Right lobe of liver (tissue), 6 donors: ENCODE data around the gene BNIP2. TPM values are rescaled to one million over a fixed set of nuclear protein-coding genes. Genes with fewer than 3 reads are reported as not detected.

Source experiments
- ATAC-seq, 4 donors: fragments of 200-7000 bp; cut with Tn5 transposase; one replicate each; pipeline ENCODE4 v1.9.1; 2020; ENCODE audit warnings: mild to moderate bottlenecking in 4 of 4, moderate library complexity in 4 of 4
- DNase-seq, 3 donors: peaks; one replicate each; pipeline ENCODE4 v3.0.0-alpha.2; 2020
- H3K27ac ChIP-seq, 3 donors: fragments of 200-600 bp; one replicate each; pipeline ENCODE4 v1.8.0; 2022
- H3K27me3 ChIP-seq, 2 donors: fragments of 200-600 bp; one replicate each; pipeline ENCODE4 v1.8.0; 2022
- H3K36me3 ChIP-seq, 4 donors: fragments of 200-600 bp; sonication (generic) in 1 of 4; one replicate each; pipeline versions ENCODE4 v1.5.1 to v1.8.0; 2017 to 2022; ENCODE audit warnings: control low read depth in 1 of 4
- H3K4me1 ChIP-seq, 4 donors: fragments of 200-600 bp; sonication (generic) in 1 of 4; one replicate each; pipeline versions ENCODE4 v1.5.1 to v1.8.0; 2017 to 2022; ENCODE audit warnings: control low read depth in 1 of 4
- H3K4me3 ChIP-seq, 3 donors: fragments of 200-600 bp; one replicate each; pipeline ENCODE4 v1.8.0; 2022
- H3K9me3 ChIP-seq, 4 donors: fragments of 200-600 bp; sonication (generic) in 1 of 4; one replicate each; pipeline versions ENCODE4 v1.5.1 to v1.8.0; 2017 to 2022; ENCODE audit warnings: control low read depth in 1 of 4
- POLR2A ChIP-seq: fragments of 450-650 bp; IDR thresholded peaks from one replicate; pipeline ENCODE4 v1.6.1; 2017; ENCODE audit warnings: antibody characterized with exemption, mild to moderate bottlenecking
- WGBS: methylation state at CpG from one replicate; pipeline ENCODE4 v1.1.6; 2018; ENCODE audit warnings: low coverage, low lambda C conversion rate; ENCODE audit not compliant: insufficient coverage; ENCODE audit errors: missing lambda C conversion rate; 5-methylcytosine and 5-hydroxymethylcytosine counted together
- intact Hi-C, 2 donors: fragments of 100-400 bp; cut with DNase I; formaldehyde crosslinking; loops; one replicate each; pipeline versions ENCODE4 v1.11.2 to v1.14.1; 2022
- total RNA-seq, 6 experiments: library from RNA; depleted of rRNA in 2 of 6; stranded (reverse); fragments of >200 nt in 2 of 6; fragmentation: NEBNext Ultra II Directional in 3 of 6; extraction: Animal tissue kit (Norgen Biotek cat#: 25700) in 3 of 6; gene quantifications; one replicate each; pipeline versions ENCODE4 v1.1.0 to v1.2.4, GENCODE V29; 2016 to 2023
- TF ChIP-seq, protein P1 (sequence below), 4 donors: fragments of 200-600 bp in 3 of 4; fragments of 450-650 bp in 1 of 4; IDR thresholded peaks; one replicate each; pipeline versions ENCODE4 v1.5.1 to v1.8.0; 2016 to 2022; ENCODE audit warnings: antibody characterized with exemption in 4 of 4, mild to moderate bottlenecking in 2 of 4
- donor health status: DM: no; HTN: yes; CAD: no.
- donor health status: DM: no; HTN: no; CAD: no.
- donor health status: DM: no; HTN: no; CAD: no.
- donor health status: DM: no; HTN: yes; CAD: no.
- donor health status: DM: no; HTN: yes; CAD: no.

Gene BNIP2
- total RNA-seq, 6 experiments from 2014 or later: 23.7 to 54.0 (median 41.0) TPM

DNA sequence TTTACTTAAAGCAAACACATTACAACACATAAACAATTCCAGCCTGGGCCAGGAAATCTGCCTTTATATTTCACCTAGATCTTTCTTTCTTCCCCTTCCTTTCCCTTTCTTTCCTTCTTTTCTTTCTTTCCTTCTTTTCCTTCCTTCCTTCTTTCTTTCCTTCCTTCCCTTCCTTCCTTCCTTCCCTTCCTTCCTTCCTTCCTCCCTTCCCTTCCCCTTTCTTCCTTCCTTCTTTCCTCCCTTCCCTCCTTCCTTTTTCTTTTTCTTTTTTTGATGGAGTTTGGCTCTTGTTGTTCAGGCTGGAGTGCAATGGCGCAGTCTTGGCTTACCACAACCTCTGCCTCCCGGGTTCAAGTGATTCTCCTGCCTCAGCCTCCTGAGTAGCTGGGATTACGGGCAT is 24.1 kb upstream of the BNIP2 start:
- Histone ChIP-seq H3K27ac (no peak overlapping the region), H3K27me3 (no peaks in the 10 kb centered on the region), H3K36me3 (no peaks in the 10 kb centered on the region), H3K9me3 (no peaks in the 10 kb centered on the region), H3K4me3 (no peak overlapping the region), H3K4me1 (peaks cover 0 to 5% (median 0%) of the 10 kb centered on the region in 4 donors)
- intact Hi-C loops: no loop called here
- no peak for ATAC-seq
- TF ChIP-seq, protein P1, sequence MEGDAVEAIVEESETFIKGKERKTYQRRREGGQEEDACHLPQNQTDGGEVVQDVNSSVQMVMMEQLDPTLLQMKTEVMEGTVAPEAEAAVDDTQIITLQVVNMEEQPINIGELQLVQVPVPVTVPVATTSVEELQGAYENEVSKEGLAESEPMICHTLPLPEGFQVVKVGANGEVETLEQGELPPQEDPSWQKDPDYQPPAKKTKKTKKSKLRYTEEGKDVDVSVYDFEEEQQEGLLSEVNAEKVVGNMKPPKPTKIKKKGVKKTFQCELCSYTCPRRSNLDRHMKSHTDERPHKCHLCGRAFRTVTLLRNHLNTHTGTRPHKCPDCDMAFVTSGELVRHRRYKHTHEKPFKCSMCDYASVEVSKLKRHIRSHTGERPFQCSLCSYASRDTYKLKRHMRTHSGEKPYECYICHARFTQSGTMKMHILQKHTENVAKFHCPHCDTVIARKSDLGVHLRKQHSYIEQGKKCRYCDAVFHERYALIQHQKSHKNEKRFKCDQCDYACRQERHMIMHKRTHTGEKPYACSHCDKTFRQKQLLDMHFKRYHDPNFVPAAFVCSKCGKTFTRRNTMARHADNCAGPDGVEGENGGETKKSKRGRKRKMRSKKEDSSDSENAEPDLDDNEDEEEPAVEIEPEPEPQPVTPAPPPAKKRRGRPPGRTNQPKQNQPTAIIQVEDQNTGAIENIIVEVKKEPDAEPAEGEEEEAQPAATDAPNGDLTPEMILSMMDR (IDR thresholded peaks at IDR 0.05): no peak
- no peak for DNase-seq
- WGBS: 100% methylated on average over 1 of the region's 3 CpGs

- ATAC-seq (peak in 1 of 4 donors; percentile 67), DNase-seq (no peak)
- TF ChIP-seq POLR2A: no peak
- TF ChIP-seq, protein P1 (IDR thresholded peaks at IDR 0.05): no peak
- WGBS: 46% methylated on average over 4 of the region's 4 CpGs
- Histone ChIP-seq H3K27ac (no peak overlapping the region), H3K27me3 (no peaks in the 10 kb centered on the region), H3K36me3 (no peaks in the 10 kb centered on the region), H3K4me3 (no peak overlapping the region), H3K4me1 (peaks cover 0 to 5% (median 0%) of the 10 kb centered on the region in 4 donors), H3K9me3 (no peaks in the 10 kb centered on the region)
- intact Hi-C loops: no loop called here
These were observed 22.5 kb upstream of the BNIP2 start for GRCh38 chr15:59711451-59712243.

DNA sequence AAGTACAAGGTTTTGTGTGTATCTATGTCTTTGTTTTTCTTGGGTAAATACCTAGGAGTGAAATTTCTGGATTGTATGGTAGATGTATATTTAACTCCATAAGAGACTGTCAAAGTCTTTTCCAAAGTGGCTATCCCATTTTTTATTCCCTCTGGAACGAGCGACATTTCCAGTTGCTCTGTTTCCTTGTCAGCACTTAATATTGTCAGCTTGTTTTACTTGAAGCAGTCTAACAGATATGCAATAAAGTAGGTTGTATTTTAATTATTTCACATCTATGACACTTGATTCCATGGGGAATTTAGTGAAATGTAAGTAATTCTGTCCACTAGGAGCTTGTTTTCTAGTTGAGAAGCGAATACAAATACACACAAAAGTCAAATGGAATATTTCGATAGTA is 18.5 kb upstream of the BNIP2 start:
- no peaks in the 10 kb centered on the region for H3K9me3 ChIP-seq
- H3K27me3 ChIP-seq: no peaks in the 10 kb centered on the region
- H3K4me1 ChIP-seq: peaks cover 0 to 5% (median 0%) of the 10 kb centered on the region in 4 donors
- H3K4me3 ChIP-seq: no peak overlapping the region
- intact Hi-C loops: no loop called here
- no peaks in the 10 kb centered on the region for H3K36me3 ChIP-seq
- no peak overlapping the region for H3K27ac ChIP-seq
- no peak for TF ChIP-seq POLR2A
- TF ChIP-seq, protein P1 (IDR thresholded peaks at IDR 0.05): no peak
- DNase-seq: no peak
- no peak for ATAC-seq
- WGBS: 90% methylated on average over 4 of the region's 4 CpGs

DNA sequence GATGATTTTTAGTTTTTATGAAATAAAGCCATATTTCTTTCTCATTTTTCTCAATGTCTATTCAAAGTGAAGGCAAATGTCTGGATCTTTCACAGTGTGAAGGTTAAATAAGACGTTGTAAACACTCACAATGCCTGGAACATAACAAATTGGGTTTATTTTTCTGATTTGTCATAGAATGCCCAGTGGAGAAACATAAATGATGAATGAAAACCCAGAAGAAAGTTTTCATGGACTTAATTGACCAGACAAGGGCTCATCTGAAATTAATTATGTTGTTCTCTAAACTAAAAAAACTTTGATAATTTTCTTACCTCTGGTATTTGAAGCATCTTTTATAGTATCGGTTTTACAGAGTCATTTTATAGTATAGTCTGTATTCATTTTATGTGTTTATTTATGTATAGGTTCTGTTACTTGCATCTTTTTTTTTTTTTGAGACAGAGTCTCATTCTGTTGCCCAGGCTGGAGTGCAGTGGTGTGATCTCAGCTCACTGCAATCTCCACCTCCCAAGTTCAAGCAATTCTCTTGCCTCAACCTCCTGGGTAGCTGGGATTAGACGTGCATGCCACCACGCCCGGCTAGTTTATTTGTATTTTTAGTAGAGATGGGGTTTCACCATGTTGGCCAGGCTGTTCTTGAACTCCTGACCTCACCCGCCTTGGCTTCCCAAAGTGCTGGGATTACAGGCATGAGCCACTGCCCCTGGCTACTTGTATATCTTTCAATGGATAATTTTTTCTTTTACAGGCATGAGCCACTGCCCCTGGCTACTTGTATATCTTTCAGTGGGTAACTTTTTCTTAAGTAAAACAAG is 15.1 kb upstream of the BNIP2 start:
- DNase-seq (no peak), ATAC-seq (no peak)
- H3K27me3 ChIP-seq: no peaks in the 10 kb centered on the region
- no peak overlapping the region for H3K4me3 ChIP-seq
- TF ChIP-seq POLR2A: no peak
- TF ChIP-seq, protein P1 (IDR thresholded peaks at IDR 0.05): no peak
- no peaks in the 10 kb centered on the region for H3K9me3 ChIP-seq
- no peak overlapping the region for H3K27ac ChIP-seq
- H3K4me1 ChIP-seq: peaks cover 0 to under 1% (median 0%) of the 10 kb centered on the region in 4 donors
- intact Hi-C loops: no loop called here
- 73% methylated on average over 5 of the region's 6 CpGs for WGBS
- no peaks in the 10 kb centered on the region for H3K36me3 ChIP-seq
